ENCODE measurements around the gene XPR1.

The XPR1 gene

GRCh38 chr1:180615493-180616290 lies 16.1 kb upstream of the XPR1 start:
- DNase-seq (ENCODE audit: low read depth in 2 of 2) = no peak

GRCh38 chr1:180616439-180616838 lies 15.4 kb upstream of the XPR1 start:
- no peak for DNase-seq (ENCODE audit: low read depth in 2 of 2)

GRCh38 chr1:180617774-180618395 lies 13.9 kb upstream of the XPR1 start:
- no peak for DNase-seq (ENCODE audit: low read depth in 2 of 2)

GRCh38 chr1:180620581-180620980 lies 11.2 kb upstream of the XPR1 start:
- no peak for DNase-seq (ENCODE audit: low read depth in 2 of 2)

- DNase-seq (ENCODE audit: low read depth in 2 of 2) = no peak
Observed at GRCh38 chr1:180622658-180623508, 8.9 kb upstream of the XPR1 start.

GRCh38 chr1:180623579-180624347 lies 8.1 kb upstream of the XPR1 start:
- DNase-seq (ENCODE audit: low read depth in 2 of 2) = no peak

GRCh38 chr1:180626711-180627110 lies 5.1 kb upstream of the XPR1 start:
- DNase-seq (ENCODE audit: low read depth in 2 of 2) = no peak

GRCh38 chr1:180627411-180627810 lies 4.4 kb upstream of the XPR1 start:
- DNase-seq (ENCODE audit: low read depth in 2 of 2) = no peak

GRCh38 chr1:180628646-180629045 lies 3.2 kb upstream of the XPR1 start:
- no peak for DNase-seq (ENCODE audit: low read depth in 2 of 2)

GRCh38 chr1:180630408-180631193 lies 1.2 kb upstream of the XPR1 start:
- no peak for DNase-seq (ENCODE audit: low read depth in 2 of 2)

GRCh38 chr1:180631194-180631765 lies 542 bp upstream of the XPR1 start:
- no peak for DNase-seq (ENCODE audit: low read depth in 2 of 2)

GRCh38 chr1:180632326-180633056 lies 669 bp downstream of the XPR1 start:
- DNase-seq (ENCODE audit: low read depth in 2 of 2) = no peak

GRCh38 chr1:180633057-180634056 lies 1.5 kb downstream of the XPR1 start:
- peak; percentile 38 to 45 for DNase-seq (ENCODE audit: low read depth in 2 of 2)

GRCh38 chr1:180636138-180636537 lies 4.3 kb downstream of the XPR1 start:
- DNase-seq (ENCODE audit: low read depth in 2 of 2) = no peak

- DNase-seq (ENCODE audit: low read depth in 2 of 2) = no peak
Observed at GRCh38 chr1:180639871-180640270, 8.0 kb downstream of the XPR1 start.

GRCh38 chr1:180640531-180640949 lies 8.7 kb downstream of the XPR1 start:
- no peak for DNase-seq (ENCODE audit: low read depth in 2 of 2)

- DNase-seq (ENCODE audit: low read depth in 2 of 2) = no peak
Observed at GRCh38 chr1:180641662-180642061, 9.8 kb downstream of the XPR1 start.

- no peak for DNase-seq (ENCODE audit: low read depth in 2 of 2)
Observed at GRCh38 chr1:180642781-180643180, 11.0 kb downstream of the XPR1 start.

GRCh38 chr1:180643693-180644092 lies 11.9 kb downstream of the XPR1 start:
- no peak for DNase-seq (ENCODE audit: low read depth in 2 of 2)
